SJSA1 (cell line): ENCODE results near the gene LARP7. TPM values are rescaled to one million over a fixed set of nuclear protein-coding genes. Genes with fewer than 3 reads are reported as not detected.
"Not testable (repeated sequence)": the region's sequence is repeated elsewhere in the genome, so short reads cannot be mapped to it uniquely, and the experiment has no call there.

Experiments used
- DNase-seq, 2 experiments: peaks; one replicate each; pipeline ENCODE4 v3.0.0-alpha.2; 2015 to 2020; ENCODE audit warnings: low spot score in 2 of 2, low read depth in 1 of 2
- H3K27ac ChIP-seq: fragments of 250-450 bp; sonication (Bioruptor Pico); 2 replicates; pipeline ENCODE4 v1.5.1; 2020; ENCODE audit warnings: mild to moderate bottlenecking, moderate library complexity
- H3K27me3 ChIP-seq: fragments of 250-450 bp; sonication (Bioruptor Pico); replicated peaks from 2 replicates; pipeline ENCODE4 v1.5.1; 2020; ENCODE audit warnings: mild to moderate bottlenecking, moderate library complexity
- H3K36me3 ChIP-seq: fragments of 250-450 bp; sonication (Bioruptor Pico); 2 replicates; pipeline ENCODE4 v1.5.1; 2020; ENCODE audit warnings: mild to moderate bottlenecking
- H3K4me1 ChIP-seq: fragments of 250-450 bp; sonication (Bioruptor Pico); replicated peaks from 2 replicates; pipeline ENCODE4 v1.6.1; 2021; ENCODE audit warnings: mild to moderate bottlenecking
- H3K4me3 ChIP-seq: fragments of 250-450 bp; sonication (Bioruptor Pico); 2 replicates; pipeline ENCODE4 v1.5.1; 2020; ENCODE audit warnings: mild to moderate bottlenecking
- H3K9me3 ChIP-seq: fragments of 250-450 bp; sonication (Bioruptor Pico); replicated peaks from 2 replicates; pipeline ENCODE4 v1.5.1; 2020; ENCODE audit warnings: mild to moderate bottlenecking
- total RNA-seq: library from RNA; depleted of rRNA; stranded (reverse); fragments of >200 nt; shearing (Covaris generic); gene quantifications from 2 replicates; pipeline ENCODE4 v1.2.3, GENCODE V29; 2014

The LARP7 gene
- total RNA-seq, 1 experiment from 2014 or later: 42.5 TPM

- H3K9me3 ChIP-seq: no peaks in the 10 kb centered on the region
- H3K4me1 ChIP-seq: no peaks in the 10 kb centered on the region
- no peak overlapping the region for H3K27ac ChIP-seq
- no peak for DNase-seq
- H3K36me3 ChIP-seq: no peaks in the 10 kb centered on the region
- H3K27me3 ChIP-seq: no peaks in the 10 kb centered on the region
- no peak overlapping the region for H3K4me3 ChIP-seq
These were observed 36.1 kb downstream of the LARP7 start for GRCh38 chr4:112673076-112673475.

GRCh38 chr4:112673686-112674085, 36.7 kb downstream of the LARP7 start:
- no peak for DNase-seq
- H3K4me3 ChIP-seq: no peak overlapping the region
- no peaks in the 10 kb centered on the region for H3K4me1 ChIP-seq
- H3K36me3 ChIP-seq: no peaks in the 10 kb centered on the region
- H3K9me3 ChIP-seq: no peaks in the 10 kb centered on the region
- H3K27ac ChIP-seq: no peak overlapping the region
- H3K27me3 ChIP-seq: no peaks in the 10 kb centered on the region

GRCh38 chr4:112674376-112674775, 37.4 kb downstream of the LARP7 start:
- no peak for DNase-seq
- H3K4me3 ChIP-seq: no peak overlapping the region
- H3K27ac ChIP-seq: no peak overlapping the region
- no peaks in the 10 kb centered on the region for H3K27me3 ChIP-seq
- H3K36me3 ChIP-seq: no peaks in the 10 kb centered on the region
- no peaks in the 10 kb centered on the region for H3K4me1 ChIP-seq
- H3K9me3 ChIP-seq: no peaks in the 10 kb centered on the region

GRCh38 chr4:112677519-112678091, 40.7 kb downstream of the LARP7 start:
- H3K9me3 ChIP-seq: no peaks in the 10 kb centered on the region
- H3K27ac ChIP-seq: no peak overlapping the region
- H3K27me3 ChIP-seq: no peaks in the 10 kb centered on the region
- H3K4me1 ChIP-seq: no peaks in the 10 kb centered on the region
- no peaks in the 10 kb centered on the region for H3K36me3 ChIP-seq
- H3K4me3 ChIP-seq: no peak overlapping the region
- DNase-seq: no peak

- Histone ChIP-seq H3K4me1 (no peaks in the 10 kb centered on the region), H3K27me3 (no peaks in the 10 kb centered on the region), H3K9me3 (no peaks in the 10 kb centered on the region), H3K36me3 (no peaks in the 10 kb centered on the region), H3K4me3 (no peak overlapping the region), H3K27ac (no peak overlapping the region)
- no peak for DNase-seq
These were observed 44.1 kb downstream of the LARP7 start for GRCh38 chr4:112680996-112681395.

GRCh38 chr4:112693507-112693906, 56.6 kb downstream of the LARP7 start:
- no peaks in the 10 kb centered on the region for H3K9me3 ChIP-seq
- H3K27ac ChIP-seq: no peak overlapping the region
- H3K27me3 ChIP-seq: no peaks in the 10 kb centered on the region; the same call in 1 of the 2 replicates
- DNase-seq: no peak
- no peaks in the 10 kb centered on the region for H3K36me3 ChIP-seq
- H3K4me1 ChIP-seq: no peaks in the 10 kb centered on the region
- no peak overlapping the region for H3K4me3 ChIP-seq

- Histone ChIP-seq H3K9me3 (no peaks in the 10 kb centered on the region), H3K27me3 (peaks cover 30% of the 10 kb centered on the region), H3K27ac (no peak overlapping the region), H3K4me1 (no peaks in the 10 kb centered on the region), H3K36me3 (no peaks in the 10 kb centered on the region), H3K4me3 (no peak overlapping the region)
- DNase-seq: no peak
These were observed 63.7 kb downstream of the LARP7 start for GRCh38 chr4:112700679-112701078.

- DNase-seq: no peak
- Histone ChIP-seq H3K27me3 (peaks cover 50% of the 10 kb centered on the region), H3K4me1 (peaks cover 5% of the 10 kb centered on the region), H3K36me3 (no peaks in the 10 kb centered on the region), H3K27ac (no peak overlapping the region), H3K4me3 (no peak overlapping the region), H3K9me3 (no peaks in the 10 kb centered on the region)
These were observed 65.9 kb downstream of the LARP7 start for GRCh38 chr4:112702892-112703291.

GRCh38 chr4:112704322-112704721, 67.4 kb downstream of the LARP7 start:
- Histone ChIP-seq H3K27me3 (peaks cover 57% of the 10 kb centered on the region), H3K4me1 (peaks cover 5% of the 10 kb centered on the region), H3K27ac (no peak overlapping the region), H3K9me3 (no peaks in the 10 kb centered on the region), H3K36me3 (no peaks in the 10 kb centered on the region), H3K4me3 (no peak overlapping the region)
- no peak for DNase-seq

GRCh38 chr4:112704991-112705845, 68.3 kb downstream of the LARP7 start:
- H3K4me3 ChIP-seq: peak overlapping the region; percentile 31

GRCh38 chr4:112705891-112706839, 69.2 kb downstream of the LARP7 start:
- not testable (repeated sequence) for H3K9me3 ChIP-seq, H3K36me3 ChIP-seq, H3K27ac ChIP-seq, H3K4me1 ChIP-seq
- Histone ChIP-seq H3K27me3 (peaks cover 57% of the 10 kb centered on the region), H3K4me3 (peak overlapping the region; percentile 31)
- DNase-seq: peak in 1 of 2 experiments; percentile 5

More at GRCh38 chr4:112704991-112705845, 68.3 kb downstream of the LARP7 start:
- Histone ChIP-seq H3K27ac (no peak overlapping the region), H3K36me3 (no peaks in the 10 kb centered on the region), H3K9me3 (no peaks in the 10 kb centered on the region), H3K4me1 (peaks cover 5% of the 10 kb centered on the region), H3K27me3 (peaks cover 57% of the 10 kb centered on the region)
- DNase-seq: peak; percentile 23 to 50

- Histone ChIP-seq H3K27ac (no peak overlapping the region), H3K4me1 (peaks cover 5% of the 10 kb centered on the region), H3K36me3 (no peaks in the 10 kb centered on the region), H3K27me3 (peaks cover 57% of the 10 kb centered on the region), H3K9me3 (no peaks in the 10 kb centered on the region), H3K4me3 (no peak overlapping the region)
- no peak for DNase-seq
These were observed 69.9 kb downstream of the LARP7 start for GRCh38 chr4:112706840-112707207.
